NB4 (cell line): Measurements from ENCODE around the gene GREB1.

Experiments
- POLR2A ChIP-seq: IDR thresholded peaks from 2 replicates; pipeline ENCODE4 v1.6.1; 2011; ENCODE audit warnings: mild to moderate bottlenecking; ENCODE audit not compliant: insufficient read length; ENCODE audit errors: extremely low read depth
- TF ChIP-seq, protein P1 (sequence below): IDR thresholded peaks from one replicate; pipeline ENCODE4 v1.5.1; 2012; ENCODE audit warnings: low read depth, low read length

DNA sequence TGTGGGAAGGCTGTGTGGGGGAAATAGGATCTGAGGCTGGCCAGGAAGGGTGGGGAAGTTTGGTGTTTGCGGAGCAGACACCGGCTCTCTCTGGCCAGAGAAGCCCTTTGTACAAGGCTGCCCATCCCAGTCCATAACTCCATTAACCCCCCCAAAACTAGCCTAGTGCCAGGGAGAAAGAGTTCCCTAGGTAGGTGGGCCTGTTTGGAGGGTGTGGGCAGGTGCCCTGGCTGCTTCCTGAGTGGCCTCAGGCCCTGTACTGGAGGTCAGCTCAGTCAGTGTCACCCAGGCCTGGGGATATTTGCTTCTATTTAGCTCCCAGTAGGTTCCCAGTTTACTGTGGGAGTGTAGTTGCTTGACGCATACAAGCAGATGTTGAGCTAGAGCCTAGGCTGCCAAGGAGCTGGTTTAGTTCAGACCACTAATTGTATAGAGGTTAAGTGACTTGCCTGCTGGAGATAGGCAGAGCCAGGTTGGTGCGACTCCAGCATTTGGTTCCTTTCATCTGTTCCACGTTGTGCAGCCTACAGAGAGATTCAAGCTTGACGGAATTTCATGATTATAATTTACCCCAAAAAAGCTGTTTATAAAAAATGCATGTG, 2.9 kb upstream of the GREB1 start:
- TF ChIP-seq, protein P1, sequence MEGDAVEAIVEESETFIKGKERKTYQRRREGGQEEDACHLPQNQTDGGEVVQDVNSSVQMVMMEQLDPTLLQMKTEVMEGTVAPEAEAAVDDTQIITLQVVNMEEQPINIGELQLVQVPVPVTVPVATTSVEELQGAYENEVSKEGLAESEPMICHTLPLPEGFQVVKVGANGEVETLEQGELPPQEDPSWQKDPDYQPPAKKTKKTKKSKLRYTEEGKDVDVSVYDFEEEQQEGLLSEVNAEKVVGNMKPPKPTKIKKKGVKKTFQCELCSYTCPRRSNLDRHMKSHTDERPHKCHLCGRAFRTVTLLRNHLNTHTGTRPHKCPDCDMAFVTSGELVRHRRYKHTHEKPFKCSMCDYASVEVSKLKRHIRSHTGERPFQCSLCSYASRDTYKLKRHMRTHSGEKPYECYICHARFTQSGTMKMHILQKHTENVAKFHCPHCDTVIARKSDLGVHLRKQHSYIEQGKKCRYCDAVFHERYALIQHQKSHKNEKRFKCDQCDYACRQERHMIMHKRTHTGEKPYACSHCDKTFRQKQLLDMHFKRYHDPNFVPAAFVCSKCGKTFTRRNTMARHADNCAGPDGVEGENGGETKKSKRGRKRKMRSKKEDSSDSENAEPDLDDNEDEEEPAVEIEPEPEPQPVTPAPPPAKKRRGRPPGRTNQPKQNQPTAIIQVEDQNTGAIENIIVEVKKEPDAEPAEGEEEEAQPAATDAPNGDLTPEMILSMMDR, result no peak
- TF ChIP-seq POLR2A, result no peak
